GM10266 (cell line): ENCODE measurements around the gene EFCAB11.
"Not testable (repeated sequence)": the region's sequence is repeated elsewhere in the genome, so short reads cannot be mapped to it uniquely, and the experiment has no call there.

Experiments
- DNase-seq: peaks from one replicate; pipeline ENCODE4 v3.0.0; 2012; ENCODE audit errors: extremely low spot score
- CTCF ChIP-seq: IDR thresholded peaks from 2 replicates; pipeline ENCODE4 v1.5.1; 2012; ENCODE audit warnings: mild to moderate bottlenecking, low read depth; ENCODE audit not compliant: control insufficient read depth, insufficient read depth; ENCODE audit errors: missing control alignments

The EFCAB11 gene

GRCh38 chr14:89891055-89891454 is 63.5 kb downstream of the EFCAB11 start:
- TF ChIP-seq CTCF, result no peak
- no peak for DNase-seq

- no peak for TF ChIP-seq CTCF
- DNase-seq, result no peak
These were observed 63.9 kb downstream of the EFCAB11 start for GRCh38 chr14:89890589-89890988.

- DNase-seq, result no peak
- TF ChIP-seq CTCF, result no peak
These were observed 64.9 kb downstream of the EFCAB11 start for GRCh38 chr14:89889626-89890025.

- no peak for TF ChIP-seq CTCF
- DNase-seq, result no peak
These were observed 69.8 kb downstream of the EFCAB11 start for GRCh38 chr14:89884761-89885160.

- TF ChIP-seq CTCF, result no peak
These were observed 72.7 kb downstream of the EFCAB11 start for GRCh38 chr14:89881839-89882238.

GRCh38 chr14:89874091-89874490 is 80.4 kb downstream of the EFCAB11 start:
- DNase-seq, result not testable (repeated sequence)

More at GRCh38 chr14:89881839-89882238, 72.7 kb downstream of the EFCAB11 start:
- DNase-seq, result no peak

GRCh38 chr14:89870316-89870715 is 84.2 kb downstream of the EFCAB11 start:
- no peak for DNase-seq
- no peak for TF ChIP-seq CTCF

GRCh38 chr14:89869606-89870005 is 84.9 kb downstream of the EFCAB11 start:
- no peak for DNase-seq
- no peak for TF ChIP-seq CTCF
